Spleen (tissue), 7 donors: ENCODE data around the gene NHP2.

Experiments used
- CTCF ChIP-seq, 11 experiments: fragments of 200-600 bp in 7 of 11; fragments of 450-650 bp in 4 of 11; sonication (generic) in 4 of 11; IDR thresholded peaks in 8 of 11; conservative IDR thresholded peaks in 3 of 11; 1 replicate in 7 of 11; 2 replicates in 4 of 11; pipeline versions ENCODE4 v1.4.0 to v1.8.0; 2016 to 2021; ENCODE audit warnings: antibody characterized with exemption in 11 of 11, inconsistent platforms in 4 of 11, mild to moderate bottlenecking in 1 of 11
- POLR2A ChIP-seq, 3 donors: fragments of 450-650 bp; IDR thresholded peaks; one replicate each; pipeline ENCODE4 v1.5.1; 2017; ENCODE audit warnings: antibody characterized with exemption in 3 of 3, mild to moderate bottlenecking in 1 of 3
- POLR2AphosphoS5 ChIP-seq, 3 donors: sonication (generic); formaldehyde crosslinking; IDR thresholded peaks; one replicate each; pipeline ENCODE4 v1.5.1; 2017; ENCODE audit warnings: antibody characterized with exemption in 3 of 3
- donor health status: DM: no; HTN: no; CAD: no; lungs with moderate emphysema.
- donor health status: DM: no; HTN: no; CAD: no.
- donor health status: DM: no; HTN: no; CAD: no.

- TF ChIP-seq POLR2A (IDR thresholded peaks at IDR 0.05), result peak in 1 of 3 donors; percentile 6
- no peak for TF ChIP-seq CTCF (IDR thresholded peaks at IDR 0.05 in 8 of 11, conservative IDR thresholded peaks at IDR 0.05 in 3 of 11)
- TF ChIP-seq POLR2AphosphoS5 (IDR thresholded peaks at IDR 0.05), result peak in 2 of 3 donors; percentile 31 to 63
These were observed 39.2 kb downstream of the NHP2 start for GRCh38 chr5:178114325-178115135.
